Measurements from ENCODE around the gene WAS. TPM values are rescaled to one million over a fixed set of nuclear protein-coding genes. Genes with fewer than 3 reads are reported as not detected.
"Not testable (repeated sequence)": the region's sequence is repeated elsewhere in the genome, so short reads cannot be mapped to it uniquely, and the experiment has no call there.

WAS gene
- 101 TPM for polyA plus RNA-seq (2012; ENCODE audit: insufficient read depth, insufficient read length)

GRCh38 chrX:48683411-48683982 lies at the start of gene WAS:
Gene WAS, plus strand, starts transcription at chrX:48683799. Its CDS starts 55 bp downstream, at chrX:48683854.
- peak; percentile 77 for DNase-seq (ENCODE audit: low read depth, low spot score)
- peak within 1 kb of the TSS; percentile 77 for H3K4me3 ChIP-seq (ENCODE audit: low read length)

DNA sequence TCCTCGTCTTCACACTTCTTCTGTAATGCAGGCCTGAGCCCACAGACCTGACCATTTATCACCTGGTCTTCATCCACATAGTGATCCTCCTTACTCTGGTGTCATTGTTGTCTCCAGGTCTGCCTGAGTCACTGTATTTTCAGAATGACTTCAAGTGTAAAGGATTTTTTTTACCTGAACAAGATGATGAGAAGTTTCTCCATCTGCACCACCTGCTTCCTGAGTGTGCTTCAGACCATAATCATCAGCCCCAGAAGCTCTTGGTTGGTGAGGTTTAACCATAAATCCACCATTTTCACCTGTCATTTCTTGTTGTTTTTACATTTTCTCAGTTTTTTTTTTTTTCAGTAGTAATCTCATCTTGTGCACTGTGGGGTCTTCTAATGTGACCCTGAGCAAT lies 47.3 kb upstream of the WAS start:
- no peak overlapping the region for H3K4me3 ChIP-seq (ENCODE audit: low read length)
- DNase-seq (ENCODE audit: low read depth, low spot score), result no peak

GRCh38 chrX:48636776-48637175 lies 46.8 kb upstream of the WAS start:
- no peak for DNase-seq (ENCODE audit: low read depth, low spot score)
- H3K4me3 ChIP-seq (ENCODE audit: low read length), result no peak overlapping the region

GRCh38 chrX:48645669-48646068 lies 37.9 kb upstream of the WAS start:
- DNase-seq (ENCODE audit: low read depth, low spot score), result no peak
- H3K4me3 ChIP-seq (ENCODE audit: low read length), result no peak overlapping the region

DNA sequence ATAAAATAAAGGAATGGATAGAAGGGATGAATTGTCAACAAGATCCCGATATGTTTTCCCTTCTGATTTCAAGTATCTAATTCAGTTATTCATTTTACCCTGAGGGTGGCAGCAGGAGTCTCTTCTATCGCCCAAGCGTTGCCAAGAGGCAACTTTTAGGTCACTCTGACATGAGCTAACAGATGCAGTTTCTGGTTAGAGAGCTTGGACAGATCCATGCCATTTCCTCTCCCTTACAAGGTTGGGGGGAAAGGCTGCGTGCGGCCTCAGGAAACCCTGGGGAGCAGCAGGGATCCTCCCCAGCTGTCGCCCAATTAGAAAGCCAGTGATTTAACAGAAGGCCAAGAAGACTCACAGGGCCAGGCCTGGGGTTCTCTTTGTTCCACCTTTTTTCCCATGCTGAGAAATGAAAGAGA lies 35.3 kb upstream of the WAS start:
- no peak for DNase-seq (ENCODE audit: low read depth, low spot score)
- H3K4me3 ChIP-seq (ENCODE audit: low read length), result no peak overlapping the region

GRCh38 chrX:48649102-48649501 lies 34.5 kb upstream of the WAS start:
- DNase-seq (ENCODE audit: low read depth, low spot score), result no peak
- H3K4me3 ChIP-seq (ENCODE audit: low read length), result no peak overlapping the region

DNA sequence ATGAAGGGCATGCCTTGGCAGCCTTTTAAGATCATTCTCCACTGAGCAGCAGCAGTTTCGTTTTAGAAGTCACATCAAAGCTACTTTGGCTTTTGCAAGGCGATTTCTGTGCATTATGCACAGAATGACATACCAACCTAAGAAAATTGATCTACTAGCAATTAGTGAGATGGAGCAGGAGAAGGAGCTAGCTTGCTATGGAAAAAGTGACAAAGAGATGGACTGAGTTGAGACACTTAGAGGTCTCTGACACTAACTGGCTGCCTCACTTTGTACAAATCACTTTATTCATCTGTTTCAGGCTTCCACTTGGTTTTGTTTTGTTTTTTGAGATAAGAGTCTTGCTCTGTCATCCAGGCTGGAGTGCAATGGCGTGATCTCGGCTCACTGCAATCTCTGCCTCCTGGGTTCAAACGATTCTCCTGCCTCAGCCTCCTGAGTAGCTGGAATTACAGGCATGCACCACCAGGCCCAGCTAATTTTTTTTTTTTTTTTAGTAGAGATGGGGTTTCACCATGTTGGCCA lies 31.5 kb upstream of the WAS start:
- DNase-seq (ENCODE audit: low read depth, low spot score); H3K4me3 ChIP-seq (ENCODE audit: low read length): not testable (repeated sequence)

GRCh38 chrX:48654746-48655145 lies 28.9 kb upstream of the WAS start:
- H3K4me3 ChIP-seq (ENCODE audit: low read length); DNase-seq (ENCODE audit: low read depth, low spot score): not testable (repeated sequence)

GRCh38 chrX:48659686-48660085 lies 23.9 kb upstream of the WAS start:
- DNase-seq (ENCODE audit: low read depth, low spot score); H3K4me3 ChIP-seq (ENCODE audit: low read length): not testable (repeated sequence)

- DNase-seq (ENCODE audit: low read depth, low spot score), result no peak
Observed at GRCh38 chrX:48663241-48663640, 20.4 kb upstream of the WAS start.

GRCh38 chrX:48664156-48664555 lies 19.4 kb upstream of the WAS start:
- no peak for DNase-seq (ENCODE audit: low read depth, low spot score)
- no peak overlapping the region for H3K4me3 ChIP-seq (ENCODE audit: low read length)

More at GRCh38 chrX:48663241-48663640, 20.4 kb upstream of the WAS start:
- no peak overlapping the region for H3K4me3 ChIP-seq (ENCODE audit: low read length)

- no peak for DNase-seq (ENCODE audit: low read depth, low spot score)
- no peak overlapping the region for H3K4me3 ChIP-seq (ENCODE audit: low read length)
Observed at GRCh38 chrX:48665991-48666390, 17.6 kb upstream of the WAS start.

GRCh38 chrX:48666649-48667048 lies 16.9 kb upstream of the WAS start:
- no peak overlapping the region for H3K4me3 ChIP-seq (ENCODE audit: low read length)
- DNase-seq (ENCODE audit: low read depth, low spot score), result no peak

DNA sequence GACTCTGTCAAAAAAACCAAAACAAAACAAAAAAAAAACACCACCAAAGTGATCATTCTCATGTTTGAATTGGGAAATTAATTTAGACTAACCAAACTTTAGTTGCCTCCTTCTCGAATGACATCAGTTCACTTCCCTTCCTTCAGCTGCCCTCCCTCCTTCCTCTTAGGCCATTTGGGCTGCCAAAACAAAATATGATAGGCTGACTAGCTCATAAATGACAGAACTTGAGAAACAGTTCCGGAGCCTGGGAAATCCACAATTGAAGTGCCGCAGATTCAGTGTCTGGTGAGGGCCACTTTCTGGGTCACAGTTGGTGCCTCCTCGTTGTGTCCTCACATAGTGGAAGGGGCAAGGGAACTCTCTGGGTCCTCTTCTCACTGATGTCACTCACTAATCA lies 16.1 kb upstream of the WAS start:
- no peak for DNase-seq (ENCODE audit: low read depth, low spot score)
- no peak overlapping the region for H3K4me3 ChIP-seq (ENCODE audit: low read length)

GRCh38 chrX:48668187-48668586 lies 15.4 kb upstream of the WAS start:
- H3K4me3 ChIP-seq (ENCODE audit: low read length); DNase-seq (ENCODE audit: low read depth, low spot score): not testable (repeated sequence)

- DNase-seq (ENCODE audit: low read depth, low spot score), result peak; percentile 81
- peak overlapping the region; percentile 75 for H3K4me3 ChIP-seq (ENCODE audit: low read length)
Observed at GRCh38 chrX:48676106-48676892, 7.3 kb upstream of the WAS start.

DNA sequence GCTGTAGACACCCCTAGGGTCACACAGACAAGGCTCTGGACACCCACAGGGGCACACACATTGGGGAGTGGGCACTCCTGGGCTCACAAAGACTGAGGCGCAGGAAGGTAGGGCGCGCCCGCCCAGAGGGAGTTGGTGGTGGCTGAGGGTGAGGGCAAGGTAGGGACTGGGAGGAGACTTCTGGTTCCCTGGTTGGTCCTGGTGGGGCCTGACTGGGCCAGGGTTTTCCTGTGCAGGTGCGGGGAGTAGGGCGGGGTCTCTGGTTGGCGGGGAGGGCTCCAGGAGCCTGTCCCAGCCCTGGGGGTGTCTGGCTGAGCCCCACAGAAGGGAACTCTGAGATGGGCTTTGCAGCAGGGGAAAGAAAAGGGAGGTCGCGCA lies 6.7 kb upstream of the WAS start:
- peak overlapping the region; percentile 75 for H3K4me3 ChIP-seq (ENCODE audit: low read length)
- DNase-seq (ENCODE audit: low read depth, low spot score), result no peak

GRCh38 chrX:48677516-48677915 lies 6.1 kb upstream of the WAS start:
- H3K4me3 ChIP-seq (ENCODE audit: low read length), result peak overlapping the region; percentile 75
- DNase-seq (ENCODE audit: low read depth, low spot score), result no peak

- not testable (repeated sequence) for DNase-seq (ENCODE audit: low read depth, low spot score)
Observed at GRCh38 chrX:48680467-48680866, 3.1 kb upstream of the WAS start.

GRCh38 chrX:48680925-48681324 lies 2.7 kb upstream of the WAS start:
- not testable (repeated sequence) for DNase-seq (ENCODE audit: low read depth, low spot score); H3K4me3 ChIP-seq (ENCODE audit: low read length)

More at GRCh38 chrX:48680467-48680866, 3.1 kb upstream of the WAS start:
- H3K4me3 ChIP-seq (ENCODE audit: low read length), result not testable (repeated sequence)
